ENCODE measurements around the gene DYDC1.
"Not testable (repeated sequence)": the region's sequence is repeated elsewhere in the genome, so short reads cannot be mapped to it uniquely, and the experiment has no call there.

The DYDC1 gene

GRCh38 chr10:80344912-80345311, 11.6 kb downstream of the DYDC1 start:
- no peak for DNase-seq (ENCODE audit: low read depth in 1 of 2, low spot score in 1 of 2)

DNA sequence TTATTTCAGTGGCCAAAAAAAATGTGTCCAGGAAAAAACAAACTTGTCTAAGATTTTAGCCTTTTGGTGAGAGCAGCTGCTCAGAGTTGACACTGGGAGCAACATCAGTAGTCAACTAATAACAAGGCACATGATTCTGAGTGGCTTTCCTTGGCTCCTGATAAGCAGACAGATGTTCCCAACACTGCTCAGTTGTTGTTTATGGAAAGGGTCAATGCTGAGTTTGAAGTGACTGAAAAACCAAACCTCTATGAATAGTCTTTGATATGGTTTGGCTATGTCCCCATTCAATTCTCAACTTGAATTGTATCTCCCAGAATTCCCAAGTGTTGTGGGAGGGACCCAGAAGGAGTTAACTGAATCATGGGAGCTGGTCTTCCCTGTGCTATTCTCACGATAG, 12.3 kb downstream of the DYDC1 start:
- DNase-seq (ENCODE audit: low read depth in 1 of 2, low spot score in 1 of 2), result no peak

- no peak for DNase-seq (ENCODE audit: low read depth in 1 of 2, low spot score in 1 of 2)
These were observed 22.6 kb downstream of the DYDC1 start for GRCh38 chr10:80333983-80334382.

DNA sequence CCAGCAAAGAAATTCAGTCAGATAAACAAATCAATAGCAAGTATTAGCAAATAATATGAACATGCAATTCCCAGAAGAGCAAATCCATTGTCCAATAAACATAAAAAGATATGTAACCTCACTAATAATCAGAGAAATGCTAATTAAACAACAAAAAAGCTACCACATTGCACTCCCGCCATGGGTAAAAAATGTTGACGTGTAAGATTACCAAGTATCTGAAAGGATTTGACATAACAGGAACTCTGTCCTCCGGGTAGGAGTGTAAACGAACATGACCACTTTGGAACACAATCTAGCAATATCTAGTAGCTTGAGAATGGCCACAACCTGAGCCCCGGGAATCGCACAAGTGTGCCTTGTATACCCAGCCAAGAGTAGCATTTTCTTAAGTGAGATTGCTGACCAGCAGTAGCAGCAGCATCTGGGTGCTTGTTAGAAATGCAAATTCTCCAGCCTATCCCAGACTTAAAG, 31.6 kb downstream of the DYDC1 start:
- no peak for DNase-seq (ENCODE audit: low read depth in 1 of 2, low spot score in 1 of 2)

- no peak for DNase-seq (ENCODE audit: low read depth in 1 of 2, low spot score in 1 of 2)
These were observed 32.5 kb downstream of the DYDC1 start for GRCh38 chr10:80324086-80324485.

- DNase-seq (ENCODE audit: low read depth in 1 of 2, low spot score in 1 of 2), result no peak
These were observed 33.2 kb downstream of the DYDC1 start for GRCh38 chr10:80323311-80323710.

GRCh38 chr10:80322711-80323110, 33.8 kb downstream of the DYDC1 start:
- DNase-seq (ENCODE audit: low read depth in 1 of 2, low spot score in 1 of 2), result no peak

DNA sequence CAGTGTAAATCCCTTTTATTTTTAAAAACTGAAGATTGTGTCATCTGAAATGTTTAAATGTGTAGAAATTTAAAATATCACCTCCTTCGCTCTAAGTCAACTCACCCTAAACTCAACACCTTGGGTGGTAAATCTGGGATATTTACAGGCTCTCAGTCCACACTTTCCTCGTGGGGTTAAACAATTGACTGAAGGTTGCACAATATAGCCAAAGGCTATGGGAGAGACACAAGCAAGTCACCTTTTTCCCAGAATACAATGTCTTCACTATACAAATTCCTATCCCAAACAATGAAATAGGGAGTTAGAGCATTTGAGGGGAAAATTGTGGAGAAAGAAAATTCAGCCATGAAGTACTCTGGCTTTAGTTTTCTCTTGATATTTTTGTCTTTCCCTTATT, 34.4 kb downstream of the DYDC1 start:
- DNase-seq (ENCODE audit: low read depth in 1 of 2, low spot score in 1 of 2), result no peak

GRCh38 chr10:80321183-80321582, 35.4 kb downstream of the DYDC1 start:
- DNase-seq (ENCODE audit: low read depth in 1 of 2, low spot score in 1 of 2), result no peak

GRCh38 chr10:80320377-80320776, 36.2 kb downstream of the DYDC1 start:
- DNase-seq (ENCODE audit: low read depth in 1 of 2, low spot score in 1 of 2), result no peak

GRCh38 chr10:80319725-80320290, 36.7 kb downstream of the DYDC1 start:
- no peak for DNase-seq (ENCODE audit: low read depth in 1 of 2, low spot score in 1 of 2)

GRCh38 chr10:80319318-80319717, 37.2 kb downstream of the DYDC1 start:
- no peak for DNase-seq (ENCODE audit: low read depth in 1 of 2, low spot score in 1 of 2)

DNA sequence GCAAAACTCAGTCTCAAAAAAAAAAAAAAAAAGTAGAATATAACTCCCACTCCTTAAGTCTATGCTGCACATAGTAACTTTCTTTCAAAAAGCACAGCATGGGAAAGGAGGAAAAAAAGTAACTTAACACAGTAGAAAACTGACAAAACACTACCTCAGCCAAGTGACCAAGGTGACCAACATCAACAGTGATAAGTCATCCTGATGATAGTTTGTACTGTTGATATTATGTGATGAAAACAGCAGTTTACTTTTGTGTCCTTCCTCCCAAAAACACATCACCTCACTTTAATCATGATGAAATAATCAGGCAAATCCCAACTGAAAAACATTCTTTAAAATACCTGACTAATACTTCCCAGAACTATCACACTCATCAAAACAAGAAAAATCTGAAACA, 37.8 kb downstream of the DYDC1 start:
- no peak for DNase-seq (ENCODE audit: low read depth in 1 of 2, low spot score in 1 of 2)

- no peak for DNase-seq (ENCODE audit: low read depth in 1 of 2, low spot score in 1 of 2)
These were observed 41.2 kb downstream of the DYDC1 start for GRCh38 chr10:80315391-80315790.

- DNase-seq (ENCODE audit: low read depth in 1 of 2, low spot score in 1 of 2), result no peak
These were observed 43.0 kb downstream of the DYDC1 start for GRCh38 chr10:80313523-80313922.

DNA sequence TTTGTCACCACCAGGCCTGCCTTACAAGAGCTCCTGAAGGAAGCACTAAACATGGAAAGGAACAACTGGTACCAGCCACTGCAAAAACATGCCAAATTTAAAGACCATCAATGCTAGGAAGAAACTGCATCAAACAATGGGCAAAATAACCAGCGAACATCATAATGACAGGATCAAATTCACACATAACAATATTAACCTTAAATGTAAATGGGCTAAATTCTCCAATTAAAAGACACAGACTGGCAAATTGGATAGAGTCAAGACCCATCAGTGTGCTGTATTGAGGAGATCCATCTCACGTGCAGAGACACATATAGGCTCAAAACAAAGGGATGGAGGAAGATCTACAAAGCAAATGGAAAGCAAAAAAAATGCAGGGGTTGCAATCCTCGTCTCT, 50.6 kb downstream of the DYDC1 start:
- DNase-seq (ENCODE audit: low read depth in 1 of 2, low spot score in 1 of 2), result not testable (repeated sequence)

GRCh38 chr10:80296942-80297341, 59.6 kb downstream of the DYDC1 start:
- no peak for DNase-seq (ENCODE audit: low read depth in 1 of 2, low spot score in 1 of 2)

DNA sequence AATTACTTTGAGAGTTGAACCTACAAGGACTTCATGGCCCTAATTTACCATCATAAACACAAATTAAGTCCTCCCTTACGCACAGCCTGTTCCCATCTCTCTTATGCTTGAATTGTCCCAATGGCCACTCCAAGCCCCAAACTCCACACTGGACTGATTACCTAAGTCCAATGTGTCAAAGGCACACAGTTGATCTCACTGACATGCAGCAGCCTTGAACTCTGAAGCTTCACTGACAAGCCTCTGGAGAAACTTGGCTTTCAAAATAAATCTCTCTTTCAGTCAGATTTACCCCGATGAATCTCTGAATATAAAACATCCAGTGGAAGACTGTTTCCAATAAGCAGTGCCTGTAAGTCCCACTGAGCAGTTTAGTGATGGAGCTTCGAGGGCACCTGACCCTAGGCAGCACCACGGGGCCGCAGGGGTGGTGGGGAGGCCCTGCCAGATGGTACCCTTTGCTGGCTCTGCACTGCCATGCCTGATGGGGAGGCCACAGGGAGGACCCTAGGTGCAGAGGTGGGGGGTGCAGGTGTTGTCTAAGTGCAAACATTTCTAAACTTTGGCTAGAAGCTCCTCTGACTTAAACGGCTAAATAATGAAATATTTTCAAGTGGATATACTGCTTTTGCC, 63.8 kb downstream of the DYDC1 start:
- no peak for DNase-seq (ENCODE audit: low read depth in 1 of 2, low spot score in 1 of 2)

GRCh38 chr10:80290474-80291220, 65.9 kb downstream of the DYDC1 start:
- no peak for DNase-seq (ENCODE audit: low read depth in 1 of 2, low spot score in 1 of 2)

DNA sequence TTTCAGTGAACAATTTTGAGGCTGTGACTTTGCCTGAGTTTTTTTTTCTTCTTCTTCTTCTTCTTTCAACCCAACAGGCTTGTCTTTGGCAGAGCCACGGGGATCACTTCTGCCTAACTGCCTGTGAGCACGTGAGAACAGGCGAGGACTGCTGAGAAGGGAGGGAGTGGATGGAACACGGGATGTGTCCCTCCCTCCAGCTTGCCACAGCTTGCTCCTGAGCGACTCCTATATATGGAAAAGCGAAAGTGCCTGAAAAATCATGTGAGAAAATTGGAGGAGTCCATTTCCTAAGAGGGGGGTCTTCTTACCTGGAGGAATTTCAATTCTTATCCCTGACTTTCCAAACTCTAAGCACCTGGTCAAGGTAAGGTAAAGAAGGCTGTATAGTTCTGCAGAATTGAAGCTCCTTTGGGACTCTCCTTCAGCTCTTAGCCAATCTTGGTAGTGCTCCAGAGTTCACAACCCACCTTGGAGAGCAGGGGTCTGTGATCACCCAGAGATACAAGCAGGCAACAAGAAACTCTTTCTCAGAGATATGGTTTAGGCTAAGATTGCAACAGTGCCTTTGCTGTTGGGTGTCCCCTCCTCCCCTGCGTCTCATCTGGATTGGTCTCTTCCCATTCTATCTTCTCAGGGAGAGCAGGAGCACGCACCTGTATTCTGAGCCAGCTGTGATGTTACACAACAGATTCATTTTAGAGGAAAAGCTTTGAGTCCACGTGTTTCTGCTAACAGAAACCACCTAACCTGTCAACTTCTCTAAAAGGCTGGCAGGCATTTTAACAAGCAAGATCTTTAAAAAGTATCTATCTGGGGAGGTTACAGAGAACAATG, 66.9 kb downstream of the DYDC1 start, which contains the start of gene MAT1A:
Gene MAT1A, minus strand, starts transcription at position 208 of the 837 bp plus-strand sequence. CDS start 235 bp downstream, outside the sequence.
- no peak for DNase-seq (ENCODE audit: low read depth in 1 of 2, low spot score in 1 of 2)

GRCh38 chr10:80288849-80289248, 67.7 kb downstream of the DYDC1 start:
- no peak for DNase-seq (ENCODE audit: low read depth in 1 of 2, low spot score in 1 of 2)

Data from activated T-helper 1 cell treated with anti-CD3 and anti-CD28 coated beads, Interleukin-2, amount 50 U/mL, for 16 hours (primary cell).